NCI-H1417 treated with DMSO at 0.1 percent for 48 hours (cell line): ENCODE measurements around the gene LRP1B.
"Not testable (repeated sequence)": the region's sequence is repeated elsewhere in the genome, so short reads cannot be mapped to it uniquely, and the experiment has no call there.

Source experiments
- DNase-seq: peaks from one replicate; lab custom pipeline; 2025; lab: John Stamatoyannopoulos, UW

The LRP1B gene

DNA sequence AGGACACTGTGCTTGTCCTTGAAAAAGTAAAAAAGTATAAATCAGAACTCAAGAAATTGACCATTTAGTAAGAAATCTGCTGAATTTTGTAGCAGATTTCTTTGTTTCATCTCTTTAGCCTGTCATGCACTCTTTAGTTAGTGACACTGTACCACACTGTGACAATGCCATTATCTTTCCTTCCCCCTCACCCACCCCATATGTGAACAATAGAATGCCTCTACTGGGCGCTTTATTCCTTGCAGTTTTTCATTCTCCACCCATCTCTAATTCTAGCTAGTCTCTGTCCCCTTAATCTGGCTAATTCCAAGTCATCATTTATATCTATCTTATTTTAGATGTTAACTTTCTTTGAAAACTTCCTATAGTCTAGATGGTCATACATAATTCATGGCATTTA, 241.0 kb downstream of the LRP1B start:
- DNase-seq, result no peak

DNA sequence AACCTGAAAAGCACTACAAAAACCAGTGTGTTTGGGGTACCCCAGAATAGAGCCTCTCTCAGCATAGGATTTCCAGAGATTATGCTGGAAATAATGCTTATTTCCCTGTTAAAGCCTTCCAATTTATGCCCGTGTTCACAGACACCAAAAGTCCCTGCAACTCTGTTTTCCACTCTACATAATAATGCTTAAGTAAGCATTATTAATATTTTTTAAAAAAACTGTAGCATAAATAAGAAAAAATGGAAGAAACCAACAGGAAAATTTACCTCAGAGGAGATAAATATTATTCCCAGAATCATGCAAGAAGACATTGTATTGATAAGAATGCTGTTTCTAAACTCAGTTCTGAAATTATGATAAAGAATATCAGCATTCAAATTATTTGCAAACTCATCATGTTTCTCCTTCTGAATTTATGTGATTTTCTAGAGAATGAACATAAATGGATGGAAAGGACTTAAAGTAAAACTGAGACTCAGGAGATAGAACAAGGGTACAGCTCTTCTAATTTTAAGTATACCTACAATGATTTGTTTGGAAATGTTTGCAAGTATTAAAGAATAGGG, 241.7 kb downstream of the LRP1B start:
- no peak for DNase-seq

DNA sequence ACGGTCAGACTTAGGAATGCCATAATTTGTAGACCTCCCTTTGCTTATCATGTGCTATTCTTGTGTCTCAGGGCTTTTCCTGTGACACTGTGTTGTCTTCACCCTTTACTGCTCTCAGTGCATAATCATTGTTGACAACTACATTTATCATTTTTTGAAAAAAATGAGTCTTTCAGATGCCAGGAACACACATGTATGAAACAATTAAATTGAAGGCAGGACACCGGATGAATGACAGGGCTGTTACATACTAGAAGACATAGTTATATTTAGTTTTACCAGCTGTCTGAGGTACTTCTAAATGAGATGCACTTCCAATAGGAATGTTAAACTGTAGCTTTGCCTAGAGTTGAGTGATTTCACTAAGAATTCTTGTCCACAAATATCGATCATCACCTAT, 243.5 kb downstream of the LRP1B start:
- no peak for DNase-seq

DNA sequence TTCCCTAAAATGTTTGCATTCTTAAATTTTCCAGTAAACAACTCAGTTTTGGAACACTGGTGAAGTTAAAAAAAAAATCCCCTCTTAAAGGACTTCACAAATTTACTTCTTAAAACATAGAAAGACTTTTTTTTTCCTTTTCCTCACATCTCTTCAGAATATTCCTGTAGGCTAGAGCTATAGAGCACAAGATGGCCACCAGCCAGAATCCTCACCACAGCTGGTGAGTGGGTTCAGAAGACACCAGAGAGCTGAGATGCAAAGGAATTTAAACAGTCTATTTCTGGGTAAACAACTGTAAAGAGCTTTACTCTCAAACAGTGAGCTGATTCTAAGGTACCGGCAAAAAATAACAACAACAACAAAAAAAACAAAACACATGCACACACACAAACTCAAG, 252.8 kb downstream of the LRP1B start:
- DNase-seq, result no peak

DNA sequence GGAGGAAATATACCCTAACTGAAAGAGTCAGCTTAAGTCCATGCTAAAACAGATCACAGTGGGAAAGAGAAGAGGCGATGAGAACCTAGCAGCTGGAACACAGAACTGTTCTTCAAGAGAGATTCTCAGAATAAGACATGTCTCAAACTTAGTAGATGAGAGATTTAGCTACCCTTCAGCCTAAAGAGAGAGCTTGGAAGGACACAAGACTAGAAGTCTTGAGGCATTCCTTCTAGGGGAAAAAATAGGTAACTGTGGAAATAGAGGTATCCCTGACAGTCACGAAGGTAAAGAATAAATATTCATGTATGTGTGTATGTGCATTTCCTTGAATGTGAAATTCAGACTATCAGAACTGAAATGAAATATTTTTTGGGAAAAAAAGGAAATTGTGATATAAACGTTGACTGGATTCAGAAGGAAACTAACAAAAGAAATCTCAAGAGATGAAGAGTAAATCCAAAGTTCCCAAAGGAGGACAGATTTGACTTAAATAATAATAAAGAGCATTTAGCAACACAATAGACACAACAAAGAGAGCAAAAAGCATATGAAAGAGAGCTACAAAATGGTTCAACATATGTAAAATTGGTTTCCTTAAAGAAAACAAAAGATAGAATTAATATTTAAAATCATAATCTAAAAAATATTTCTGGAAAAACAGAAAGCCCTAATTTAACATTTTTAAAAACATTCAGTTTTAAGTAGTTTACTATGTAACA, 258.7 kb downstream of the LRP1B start:
- DNase-seq, result no peak

DNA sequence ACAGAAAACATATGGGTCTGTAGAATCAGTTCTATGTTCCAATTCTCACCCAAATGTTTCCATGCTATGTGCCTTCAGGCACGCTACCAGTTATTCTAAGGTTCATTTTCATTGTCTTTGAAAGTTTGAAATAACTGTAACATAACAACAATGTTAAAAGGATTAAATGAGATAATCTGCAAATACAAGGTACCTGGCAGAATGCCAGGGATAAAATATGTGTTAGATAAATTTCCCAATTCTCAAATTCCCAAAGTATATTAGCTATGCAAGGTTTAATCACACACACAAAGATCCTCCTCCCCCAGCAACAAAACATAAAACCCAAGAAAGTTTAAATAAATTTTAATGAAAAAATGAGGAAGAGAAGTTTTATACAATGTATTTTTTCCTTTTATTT, 261.2 kb downstream of the LRP1B start:
- DNase-seq, result no peak

DNA sequence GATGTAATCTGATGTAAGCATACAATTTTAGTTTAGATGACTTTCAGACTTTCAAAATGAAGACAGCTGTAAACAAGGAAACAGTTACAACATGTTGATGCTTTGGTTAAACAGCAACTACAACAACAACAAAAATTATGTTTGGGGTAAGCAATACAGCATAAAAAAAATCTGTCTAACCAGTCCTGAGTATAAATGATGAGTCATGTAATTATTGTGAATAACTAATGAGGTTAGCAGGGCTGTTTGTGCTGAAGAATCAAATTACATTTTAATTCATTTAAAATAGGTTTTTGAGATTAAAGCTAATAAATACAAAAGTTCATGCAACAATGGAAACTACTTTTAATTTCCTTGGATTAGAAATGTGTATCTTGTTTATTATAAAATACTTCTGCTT, 266.9 kb downstream of the LRP1B start:
- no peak for DNase-seq

DNA sequence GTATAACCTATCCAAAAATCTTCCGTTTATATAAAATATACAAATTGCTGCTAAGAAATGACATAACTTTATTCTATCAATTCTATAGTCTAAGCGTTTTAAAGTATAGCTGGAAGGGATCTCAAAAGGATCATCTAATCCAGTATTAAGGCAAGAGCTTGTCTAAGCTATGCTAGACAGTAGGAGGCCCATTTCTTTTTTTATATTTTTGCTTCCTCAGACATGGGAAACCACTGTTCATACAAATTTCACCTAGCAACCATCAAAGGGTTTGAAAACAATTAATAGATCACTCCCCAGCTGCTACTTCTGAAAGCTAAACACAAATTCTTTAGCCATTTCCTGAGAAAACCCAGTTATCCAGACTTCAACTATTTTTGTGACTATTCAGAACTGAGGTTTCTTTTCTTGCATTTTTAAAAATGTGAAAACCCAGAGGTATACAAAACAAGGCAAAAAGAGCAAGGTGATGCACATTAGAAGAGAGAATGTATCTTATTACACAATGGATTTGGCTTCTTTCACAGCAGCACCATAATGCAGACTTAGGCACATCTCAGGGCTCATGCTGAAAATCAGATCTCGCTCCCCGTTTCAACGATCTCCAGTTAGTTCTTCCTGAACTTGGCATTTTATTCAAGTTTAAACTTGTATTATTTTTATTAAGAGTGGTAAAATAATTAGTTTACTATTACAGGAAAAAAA, 274.4 kb downstream of the LRP1B start:
- no peak for DNase-seq

DNA sequence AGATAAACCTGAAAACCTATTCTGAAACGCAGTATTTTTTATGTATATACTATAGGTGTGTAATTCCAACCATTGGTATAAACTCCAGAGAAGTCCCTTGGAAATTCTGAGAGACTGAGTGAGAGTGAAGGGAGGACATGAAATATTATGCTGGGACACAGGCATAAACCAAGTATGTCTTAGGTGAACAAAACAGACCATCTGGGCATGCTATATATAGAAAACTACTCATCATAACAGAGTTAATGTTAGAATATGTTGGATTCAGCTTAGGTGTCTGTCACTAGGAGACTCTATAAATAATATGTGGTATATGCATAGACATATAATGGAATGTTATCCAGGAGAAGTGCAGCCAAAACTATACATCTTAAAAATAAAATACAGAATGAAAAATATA, 282.6 kb downstream of the LRP1B start:
- no peak for DNase-seq

DNA sequence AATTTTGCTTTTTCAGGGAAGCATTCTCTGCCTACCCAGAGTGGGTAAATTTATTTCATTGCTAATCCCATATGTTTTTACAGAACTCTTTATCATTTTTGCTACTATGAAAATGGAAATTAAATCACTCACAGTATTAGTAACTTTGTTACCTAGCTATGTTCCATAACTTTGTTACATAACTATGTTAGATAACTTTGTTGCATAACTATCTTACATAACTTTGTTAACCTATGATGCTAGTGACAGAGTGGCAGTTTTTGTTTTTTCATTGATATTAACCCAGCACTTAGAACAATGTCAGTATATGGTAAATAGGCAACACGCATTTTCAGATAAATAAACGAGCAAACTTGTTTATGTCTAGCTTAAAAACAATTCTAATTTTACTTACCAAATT, 286.6 kb downstream of the LRP1B start:
- no peak for DNase-seq

DNA sequence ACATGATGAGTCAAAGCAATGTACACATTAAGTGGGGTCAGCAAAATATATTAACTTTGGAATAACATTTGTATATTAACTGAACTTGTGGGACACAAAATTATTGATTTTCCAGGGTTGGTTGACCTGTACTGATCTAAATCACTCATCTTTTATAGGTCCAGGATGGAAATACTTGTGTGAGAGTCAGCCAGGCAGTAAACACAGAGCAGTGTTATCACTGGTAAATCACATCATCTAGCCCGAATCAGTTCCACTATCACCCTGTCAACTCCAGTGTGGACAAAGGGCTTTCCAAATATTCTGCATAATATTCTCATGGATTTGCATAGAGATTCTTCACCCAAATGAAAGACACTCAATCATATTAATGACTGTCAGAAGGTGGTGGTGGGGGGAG, 295.7 kb downstream of the LRP1B start:
- DNase-seq, result no peak

DNA sequence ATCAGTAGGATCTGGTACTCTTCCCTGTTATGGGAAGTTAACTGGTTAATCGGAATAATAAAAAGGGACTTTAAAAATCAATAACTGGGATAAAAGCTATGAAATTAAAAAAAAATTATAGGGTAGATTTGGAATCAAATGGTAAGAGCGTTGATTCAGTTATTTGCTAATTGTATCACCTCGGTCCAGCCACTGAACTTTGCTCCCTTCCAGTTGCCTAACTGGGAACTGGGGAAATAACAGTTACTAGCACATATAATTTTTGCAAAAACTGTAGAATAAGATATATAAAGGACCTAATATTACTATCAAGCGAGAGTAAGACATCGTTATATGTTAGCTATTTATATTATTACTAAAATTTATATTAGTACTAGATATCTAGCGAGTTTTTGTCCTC, 302.1 kb downstream of the LRP1B start:
- no peak for DNase-seq

DNA sequence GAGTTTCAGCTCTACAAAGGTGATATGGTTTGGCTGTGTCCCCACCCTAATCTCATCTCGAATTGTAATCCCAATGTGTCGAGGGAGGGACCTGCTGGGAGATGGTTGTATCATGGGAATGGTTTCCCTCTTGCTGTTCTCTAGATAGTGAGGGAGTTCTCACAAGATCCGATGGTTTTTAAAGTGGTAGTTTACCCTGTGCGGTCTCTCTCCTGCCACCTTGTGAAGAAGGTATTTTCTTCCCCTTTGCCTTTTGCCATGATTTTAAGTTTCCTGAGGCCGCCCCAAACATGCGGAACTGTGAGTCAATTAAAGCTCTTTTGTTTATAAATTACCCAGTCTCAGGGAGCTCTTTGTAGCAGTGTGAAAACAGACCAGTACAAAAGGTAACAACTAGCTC, 306.0 kb downstream of the LRP1B start:
- DNase-seq, result no peak

DNA sequence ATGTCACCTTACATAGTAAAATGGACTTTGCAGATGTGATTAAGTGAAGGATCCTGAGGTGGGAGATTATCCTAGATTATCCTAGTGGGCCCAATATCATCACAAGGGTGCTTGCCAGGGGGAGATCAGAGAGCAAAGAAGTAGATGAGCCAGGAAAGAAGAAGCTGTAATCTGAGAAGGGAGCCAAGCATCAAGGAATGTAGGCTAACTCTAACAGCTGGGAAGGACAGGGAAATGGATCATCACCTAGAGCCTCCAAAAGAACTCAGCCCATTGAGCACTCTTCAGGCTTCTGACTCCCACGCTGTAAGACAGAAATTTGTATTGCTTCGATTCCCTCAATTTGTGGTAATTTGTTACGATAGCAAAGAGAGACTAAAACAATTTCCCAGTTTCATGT, 309.9 kb downstream of the LRP1B start:
- no peak for DNase-seq

DNA sequence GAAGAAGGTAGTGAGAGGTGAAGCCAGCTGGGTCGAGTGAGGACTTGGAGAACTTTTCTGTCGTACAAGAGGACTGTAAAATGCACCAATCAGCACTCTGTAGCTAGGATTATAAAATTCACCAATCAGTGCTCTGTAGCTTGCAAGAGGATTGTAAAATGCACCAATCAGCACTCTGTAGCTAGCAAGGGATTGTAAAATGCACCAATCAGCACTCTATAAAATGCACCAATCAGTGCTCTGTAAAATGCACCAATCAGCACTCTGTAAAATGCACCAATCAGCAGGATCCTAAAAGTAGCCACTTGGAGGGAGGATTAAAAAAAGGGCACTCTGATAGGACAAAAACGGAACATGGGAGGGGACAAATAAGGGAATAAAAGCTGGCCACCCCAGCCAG, 315.5 kb downstream of the LRP1B start:
- not testable (repeated sequence) for DNase-seq

DNA sequence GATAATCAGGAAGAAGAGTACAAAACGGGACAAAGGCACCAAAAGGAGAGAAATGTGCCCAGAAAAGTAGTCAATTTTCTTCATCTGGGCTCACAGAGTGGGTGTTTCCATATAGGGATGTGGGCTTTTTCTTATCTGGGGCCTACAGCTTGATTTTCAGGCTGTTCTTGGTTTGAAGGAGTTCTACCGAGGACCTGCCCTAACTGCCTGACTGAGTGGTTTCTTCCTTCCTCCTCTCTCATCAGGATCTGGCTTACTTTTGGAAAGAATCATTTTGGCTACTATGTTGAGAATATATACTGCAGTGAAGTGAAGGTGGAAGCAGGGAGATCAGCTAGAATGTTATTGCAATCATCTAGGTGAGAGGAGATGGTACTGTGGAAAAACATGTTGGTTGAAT, 316.7 kb downstream of the LRP1B start:
- DNase-seq, result no peak

DNA sequence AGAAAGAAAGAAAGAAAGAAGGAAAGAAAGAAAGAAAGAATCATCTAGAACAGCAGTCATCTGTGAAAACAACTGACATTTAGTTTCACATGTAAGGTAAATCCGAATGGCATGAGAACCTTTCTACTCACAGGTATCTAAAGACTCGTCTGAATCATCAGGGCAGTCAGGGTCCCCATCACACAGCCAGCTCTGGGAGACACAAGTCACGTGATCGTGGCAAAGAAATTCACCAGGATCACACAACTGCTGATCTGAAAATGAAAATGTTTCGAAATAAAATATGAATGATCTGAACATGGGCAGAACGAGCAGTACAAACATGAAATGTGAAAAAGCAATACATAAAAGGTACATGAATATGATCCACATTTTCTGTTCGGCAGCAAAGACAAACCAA, 320.7 kb downstream of the LRP1B start:
- DNase-seq, result no peak

DNA sequence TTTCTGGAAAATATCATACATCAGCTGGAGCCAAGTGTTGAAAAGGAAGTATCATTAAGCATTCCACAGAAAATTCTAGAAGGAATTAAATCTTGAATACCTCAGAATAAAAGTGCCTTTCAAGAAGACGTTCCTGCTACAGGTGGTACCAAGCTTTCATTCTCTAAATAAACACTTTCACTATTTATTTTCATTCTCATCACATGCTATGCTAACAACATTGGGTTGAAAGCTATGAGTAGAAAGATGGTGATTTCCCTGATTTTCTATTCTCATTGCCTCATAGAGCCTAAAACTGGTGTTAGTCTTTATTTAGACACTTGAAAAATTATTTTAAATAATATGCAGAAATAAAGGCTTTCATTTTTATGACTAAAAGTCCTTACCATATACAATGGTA, 324.7 kb downstream of the LRP1B start:
- no peak for DNase-seq

DNA sequence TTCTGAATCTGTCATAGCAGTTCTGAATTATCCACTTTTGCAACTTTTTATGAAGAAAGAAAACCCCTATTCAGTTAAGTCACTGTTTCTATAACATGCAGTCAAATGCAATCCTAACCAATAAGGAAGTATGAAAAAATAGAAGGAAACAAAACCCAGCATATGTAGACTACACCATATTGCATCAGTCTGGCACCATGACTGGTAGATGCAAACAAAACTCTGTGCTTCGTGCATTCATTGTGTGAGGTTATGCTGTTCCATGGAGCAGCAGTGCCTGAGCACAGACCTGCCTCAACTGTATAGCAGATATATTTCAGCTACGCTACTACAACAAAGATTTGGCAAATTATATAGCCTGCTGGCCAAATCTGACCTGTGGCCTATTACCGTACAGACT, 325.5 kb downstream of the LRP1B start:
- no peak for DNase-seq

DNA sequence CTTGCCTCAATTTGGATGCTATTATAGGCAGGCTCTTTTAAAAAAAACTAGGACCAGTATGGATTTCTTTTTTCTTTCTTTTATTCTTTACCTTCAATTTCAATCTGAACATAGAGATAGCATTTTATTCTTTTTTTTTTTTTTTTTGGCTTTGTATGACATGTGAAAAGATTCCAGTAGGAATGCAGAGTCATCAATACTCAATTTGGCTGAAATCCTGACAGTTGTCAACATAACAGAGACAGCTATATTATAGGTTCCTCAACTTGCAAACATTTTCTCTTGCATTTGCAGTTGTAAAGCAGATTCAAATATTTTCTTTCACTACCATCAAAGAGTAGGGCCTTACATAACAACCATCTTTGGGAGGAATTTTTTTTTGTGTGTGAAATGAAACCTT, 334.4 kb downstream of the LRP1B start:
- DNase-seq, result no peak

DNA sequence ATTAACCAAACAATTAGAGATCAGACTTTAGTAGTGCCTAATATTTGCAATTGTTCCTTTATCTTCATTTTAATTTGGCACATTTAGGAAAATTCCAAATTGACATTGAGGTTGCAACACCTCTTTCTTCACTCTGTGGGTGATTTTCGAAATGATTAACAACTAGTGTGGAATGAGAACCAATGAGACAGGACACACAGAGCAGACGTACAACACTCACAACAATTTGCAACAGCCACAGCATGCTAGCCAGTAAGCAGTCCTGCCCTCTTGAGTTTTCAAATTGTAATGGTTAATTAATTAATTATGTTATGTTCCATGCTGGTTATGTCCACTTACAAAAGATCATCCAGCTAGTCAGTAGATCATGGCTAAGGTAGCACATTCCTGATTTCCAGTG, 339.3 kb downstream of the LRP1B start:
- no peak for DNase-seq

DNA sequence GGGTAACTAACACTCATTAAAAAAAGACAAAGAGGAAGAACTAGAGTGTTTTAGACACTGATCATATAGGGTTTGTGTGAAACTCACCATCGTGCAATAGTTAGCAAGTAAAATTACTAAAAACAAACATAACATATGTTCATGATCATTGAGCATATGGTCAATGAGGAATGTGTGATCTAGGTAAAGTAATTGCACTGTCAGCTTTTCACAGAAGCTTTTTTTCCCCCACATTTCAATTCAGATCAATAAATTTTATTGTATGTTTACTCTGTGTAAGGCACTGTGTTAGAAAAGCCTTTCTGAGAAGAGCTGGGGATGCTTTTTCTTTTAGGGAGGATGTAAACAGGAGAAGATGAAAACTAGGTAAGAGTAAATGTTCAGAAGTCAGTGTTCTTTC, 348.2 kb downstream of the LRP1B start:
- DNase-seq, result no peak

DNA sequence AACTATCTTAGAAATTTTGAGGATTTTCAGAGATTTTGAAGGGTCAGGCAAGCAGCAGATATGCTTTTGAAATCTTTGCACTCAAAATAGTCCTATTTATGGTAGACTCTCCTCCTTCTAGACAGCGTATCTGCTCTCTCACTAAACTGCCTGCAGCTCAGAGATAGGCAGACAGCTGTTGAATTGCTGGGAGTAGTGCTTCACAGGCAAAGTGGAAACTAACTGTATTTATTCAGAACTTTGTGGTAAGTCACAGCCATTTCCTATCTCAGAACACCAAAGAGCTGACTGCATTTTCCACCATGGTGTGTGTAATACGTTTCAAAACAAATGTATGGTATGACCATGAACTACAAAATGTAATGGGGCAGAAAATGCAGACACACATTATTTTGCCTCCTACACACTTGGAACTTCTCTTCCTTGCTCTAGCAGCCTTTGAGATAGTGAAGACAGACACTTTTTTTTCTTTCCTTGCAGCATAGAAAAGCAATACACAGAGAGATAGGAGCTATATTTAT, 352.4 kb downstream of the LRP1B start:
- no peak for DNase-seq
